ENCODE data around the gene DNAL1.

- TF ChIP-seq CTCF (conservative IDR thresholded peaks at IDR 0.05) (no peak), EZH2 (IDR thresholded peaks at IDR 0.05; ENCODE audit: low read depth) (no peak)
Measured at GRCh38 chr14:73666583-73666982, 21.8 kb downstream of the DNAL1 start.

Measured in PC-9 (cell line).